MCF 10A (cell line): ENCODE results near the gene CUBN. TPM values are rescaled to one million over a fixed set of nuclear protein-coding genes. Genes with fewer than 3 reads are reported as not detected.

Source experiments
- BruUV-seq: library from RNA; stranded (reverse); fragments of 400-500 nt; replicated peaks from 2 replicates; lab custom pipeline; 2021; lab: Mats Ljungman, UMichigan
- CTCF ChIA-PET: fragments of 300-600 bp; sonication (Branson Sonifier 250); formaldehyde crosslinking; extraction: SDS; loops from one replicate; lab custom pipeline; 2021; ENCODE audit warnings: antibody characterized with exemption, inconsistent platforms; lab: Yijun Ruan, JAX
- POLR2A ChIA-PET: fragments of 300-600, 350-650 bp; sonication (Branson Sonifier 250); formaldehyde crosslinking; extraction: SDS; loops from one replicate; lab custom pipeline; 2020; ENCODE audit warnings: antibody characterized with exemption, inconsistent platforms; lab: Yijun Ruan, JAX
- DNase-seq: peaks from one replicate; pipeline ENCODE4 v3.0.0-alpha.2; 2018; ENCODE audit not compliant: unreplicated experiment
- H3K27ac Mint-ChIP-seq: one replicate; pipeline ENCODE4 v1.8.0; 2022; ENCODE audit warnings: mild to moderate bottlenecking, low read depth, mixed read lengths; ENCODE audit not compliant: unreplicated experiment
- H3K27me3 Mint-ChIP-seq: one replicate; pipeline ENCODE4 v1.8.0; 2022; ENCODE audit warnings: mixed read lengths; ENCODE audit not compliant: insufficient read depth, unreplicated experiment
- H3K36me3 Mint-ChIP-seq: one replicate; pipeline ENCODE4 v1.8.0; 2022; ENCODE audit warnings: mild to moderate bottlenecking, moderate library complexity, mixed read lengths; ENCODE audit not compliant: insufficient read depth, unreplicated experiment
- H3K4me1 Mint-ChIP-seq: one replicate; pipeline ENCODE4 v1.8.0; 2022; ENCODE audit warnings: mixed read lengths; ENCODE audit not compliant: insufficient read depth, unreplicated experiment
- H3K4me3 Mint-ChIP-seq: one replicate; pipeline ENCODE4 v1.8.0; 2022; ENCODE audit warnings: mild to moderate bottlenecking, moderate library complexity, mixed read lengths; ENCODE audit not compliant: unreplicated experiment
- H3K9me3 Mint-ChIP-seq: one replicate; pipeline ENCODE4 v1.8.0; 2022; ENCODE audit warnings: mixed read lengths; ENCODE audit not compliant: unreplicated experiment
- intact Hi-C: fragments of 100-400 bp; cut with micrococcal nuclease; formaldehyde crosslinking; loops from 2 replicates; pipeline ENCODE4 v1.14.1; 2022
- total RNA-seq: library from RNA; stranded (reverse); gene quantifications from 2 replicates; pipeline ENCODE4 v1.2.3, GENCODE V29; 2022
- TF ChIP-seq, protein P1 (sequence below): fragments of 200-600 bp; IDR thresholded peaks from one replicate; pipeline ENCODE4 v1.8.0; 2022; ENCODE audit warnings: antibody characterized with exemption, mild to moderate bottlenecking; ENCODE audit not compliant: unreplicated experiment

CUBN gene
- total RNA-seq, 1 experiment from 2014 or later, result 1.3 TPM

DNA sequence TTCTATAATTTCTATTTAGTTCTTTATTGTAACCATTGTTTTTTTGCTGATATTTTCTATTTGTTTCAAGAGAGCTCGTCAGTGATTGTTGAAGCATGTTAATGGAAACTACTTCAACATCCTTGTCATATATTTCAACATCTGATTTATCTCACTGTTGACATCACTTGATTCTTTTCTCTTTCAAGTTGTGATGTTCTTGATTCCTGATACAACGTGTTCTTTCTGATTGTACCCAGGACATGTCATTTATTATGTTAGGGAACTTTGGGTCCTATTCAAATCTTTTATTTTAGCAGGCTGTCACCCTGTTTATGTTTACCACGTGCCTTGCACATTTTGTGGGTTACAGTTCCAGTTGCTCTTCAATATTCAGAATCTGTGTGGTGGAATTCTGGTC is 232.6 kb downstream of the CUBN start:
- peaks cover 4% of the 10 kb centered on the region for H3K36me3 Mint-ChIP-seq
- H3K9me3 Mint-ChIP-seq, result no peaks in the 10 kb centered on the region
- no TSS peak for BruUV-seq
- ChIA-PET POLR2A (no interaction called here), CTCF (no interaction called here)
- TF ChIP-seq, protein P1, sequence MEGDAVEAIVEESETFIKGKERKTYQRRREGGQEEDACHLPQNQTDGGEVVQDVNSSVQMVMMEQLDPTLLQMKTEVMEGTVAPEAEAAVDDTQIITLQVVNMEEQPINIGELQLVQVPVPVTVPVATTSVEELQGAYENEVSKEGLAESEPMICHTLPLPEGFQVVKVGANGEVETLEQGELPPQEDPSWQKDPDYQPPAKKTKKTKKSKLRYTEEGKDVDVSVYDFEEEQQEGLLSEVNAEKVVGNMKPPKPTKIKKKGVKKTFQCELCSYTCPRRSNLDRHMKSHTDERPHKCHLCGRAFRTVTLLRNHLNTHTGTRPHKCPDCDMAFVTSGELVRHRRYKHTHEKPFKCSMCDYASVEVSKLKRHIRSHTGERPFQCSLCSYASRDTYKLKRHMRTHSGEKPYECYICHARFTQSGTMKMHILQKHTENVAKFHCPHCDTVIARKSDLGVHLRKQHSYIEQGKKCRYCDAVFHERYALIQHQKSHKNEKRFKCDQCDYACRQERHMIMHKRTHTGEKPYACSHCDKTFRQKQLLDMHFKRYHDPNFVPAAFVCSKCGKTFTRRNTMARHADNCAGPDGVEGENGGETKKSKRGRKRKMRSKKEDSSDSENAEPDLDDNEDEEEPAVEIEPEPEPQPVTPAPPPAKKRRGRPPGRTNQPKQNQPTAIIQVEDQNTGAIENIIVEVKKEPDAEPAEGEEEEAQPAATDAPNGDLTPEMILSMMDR, result no peak
- H3K4me1 Mint-ChIP-seq, result peaks cover 1% of the 10 kb centered on the region
- H3K27me3 Mint-ChIP-seq, result no peaks in the 10 kb centered on the region
- intact Hi-C loops, result no loop called here
- DNase-seq, result no peak
- no peak overlapping the region for H3K27ac Mint-ChIP-seq
- no peak overlapping the region for H3K4me3 Mint-ChIP-seq

DNA sequence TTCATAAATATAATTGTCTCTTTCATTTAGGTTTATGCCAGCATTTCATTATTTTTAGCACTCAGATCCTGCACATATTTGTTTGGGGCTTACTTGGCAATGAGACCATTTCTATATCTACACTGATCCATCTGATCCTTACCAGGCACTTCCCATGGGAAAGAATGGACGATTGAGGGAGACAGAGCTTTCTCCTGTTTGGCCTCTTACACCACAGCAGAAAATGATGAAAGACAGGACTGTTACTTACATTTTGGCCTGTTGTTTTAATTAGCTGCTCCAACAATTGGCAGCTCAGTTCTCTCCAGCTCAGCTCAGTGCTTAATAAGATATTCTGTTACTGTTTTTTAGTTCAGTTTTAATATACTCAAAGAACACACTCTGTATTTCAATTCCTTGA is 234.8 kb downstream of the CUBN start:
- no TSS peak for BruUV-seq
- TF ChIP-seq, protein P1, result no peak
- no peak overlapping the region for H3K27ac Mint-ChIP-seq
- H3K9me3 Mint-ChIP-seq, result no peaks in the 10 kb centered on the region
- ChIA-PET CTCF (no interaction called here), POLR2A (no interaction called here)
- H3K4me1 Mint-ChIP-seq, result peaks cover 12% of the 10 kb centered on the region
- H3K27me3 Mint-ChIP-seq, result no peaks in the 10 kb centered on the region
- H3K36me3 Mint-ChIP-seq, result peaks cover 4% of the 10 kb centered on the region
- no peak overlapping the region for H3K4me3 Mint-ChIP-seq
- intact Hi-C loops, result loop anchor here (5.0 kb wide), 1 partner anchor 332 kb away; the partner anchor contains the start of gene VIM
- DNase-seq, result no peak

DNA sequence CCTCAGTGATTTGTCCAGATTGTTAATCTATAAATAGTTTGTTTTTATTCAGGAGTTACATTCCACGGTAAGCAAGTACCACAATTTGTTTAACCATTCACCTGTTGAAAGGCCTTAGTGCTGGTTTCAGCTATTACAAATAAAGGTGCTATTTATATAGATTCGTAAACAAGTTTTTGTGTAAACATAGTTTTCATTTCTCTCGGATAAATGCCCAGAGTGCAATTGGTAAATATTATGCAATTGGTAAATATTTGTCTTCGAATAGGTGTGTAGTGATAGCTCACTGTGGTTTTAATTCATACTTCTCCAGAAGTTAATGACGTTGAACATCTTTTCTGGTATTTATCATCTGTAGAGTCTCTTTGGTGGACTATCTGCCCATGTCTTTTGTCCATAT is 235.9 kb downstream of the CUBN start:
- peaks cover 12% of the 10 kb centered on the region for H3K4me1 Mint-ChIP-seq
- no peak overlapping the region for H3K4me3 Mint-ChIP-seq
- BruUV-seq, result no TSS peak
- no peak overlapping the region for H3K27ac Mint-ChIP-seq
- DNase-seq, result peak; percentile 1
- no peaks in the 10 kb centered on the region for H3K27me3 Mint-ChIP-seq
- TF ChIP-seq, protein P1, result no peak
- CTCF ChIA-PET, result no interaction called here
- intact Hi-C loops, result loop anchor here (5.0 kb wide), 1 partner anchor 334 kb away; the partner anchor contains the start of gene VIM
- H3K9me3 Mint-ChIP-seq, result no peaks in the 10 kb centered on the region
- POLR2A ChIA-PET, result no interaction called here
- H3K36me3 Mint-ChIP-seq, result peaks cover 4% of the 10 kb centered on the region

- DNase-seq, result peak; percentile 59
- H3K4me3 Mint-ChIP-seq, result no peak overlapping the region
- intact Hi-C loops, result loop anchor here (5.0 kb wide), 1 partner anchor 336 kb away; the partner anchor contains the start of gene VIM
- TF ChIP-seq, protein P1, result no peak
- no peaks in the 10 kb centered on the region for H3K9me3 Mint-ChIP-seq
- no peak overlapping the region for H3K27ac Mint-ChIP-seq
- ChIA-PET CTCF (no interaction called here), POLR2A (interaction anchor here (1.1 to 1.4 kb wide), 3 partner anchors 12 to 310 kb away, joined by 3 to 5 read pairs (median 3); partner anchors contain the start of gene TRDMT1)
- peaks cover 20% of the 10 kb centered on the region for H3K4me1 Mint-ChIP-seq
- H3K27me3 Mint-ChIP-seq, result no peaks in the 10 kb centered on the region
- H3K36me3 Mint-ChIP-seq, result peaks cover 4% of the 10 kb centered on the region
- TSS peak; percentile 100 for BruUV-seq
Measured at GRCh38 chr10:16891375-16892313, 238.0 kb downstream of the CUBN start.
